Keratinocyte (primary cell): Measurements from ENCODE around the gene ARHGAP24. TPM values are rescaled to one million over a fixed set of nuclear protein-coding genes. Genes with fewer than 3 reads are reported as not detected.

Experiments used
- DNase-seq: peaks from one replicate; pipeline ENCODE4 v3.0.0-alpha.2; 2011; ENCODE audit warnings: low read depth, missing footprints, low spot score
- FAIRE-seq: peaks from 2 replicates; lab custom pipeline; 2011; peaks lifted over from hg19 to GRCh38; lab: Jason Lieb, UNC
- H2AFZ ChIP-seq: 2 replicates; pipeline ENCODE4 v1.6.0; 2012; ENCODE audit warnings: low read length, control low read depth, inconsistent platforms; ENCODE audit not compliant: control insufficient read depth
- H3K27ac ChIP-seq: 2 replicates; pipeline ENCODE4 v1.5.1; 2011; ENCODE audit warnings: low read length; ENCODE audit not compliant: control insufficient read depth, insufficient read depth
- H3K27me3 ChIP-seq: 3 replicates; pipeline ENCODE4 v1.6.0; 2011; ENCODE audit warnings: low read length; ENCODE audit not compliant: control insufficient read depth, insufficient read depth; ENCODE audit errors: extremely low read depth
- H3K36me3 ChIP-seq, 2 experiments: 2 replicates in 1 of 2; 3 replicates in 1 of 2; pipeline ENCODE4 v1.5.1; 2011; ENCODE audit warnings: low read length in 2 of 2, mild to moderate bottlenecking in 1 of 2; ENCODE audit not compliant: control insufficient read depth in 2 of 2, insufficient read depth in 2 of 2; ENCODE audit errors: extremely low read depth in 1 of 2
- H3K4me1 ChIP-seq: 3 replicates; pipeline ENCODE4 v1.5.1; 2011; ENCODE audit warnings: low read length; ENCODE audit not compliant: control insufficient read depth, insufficient read depth; ENCODE audit errors: extremely low read depth
- H3K4me2 ChIP-seq: 3 replicates; pipeline ENCODE4 v1.6.0; 2011; ENCODE audit warnings: low read depth, low read length; ENCODE audit not compliant: control insufficient read depth, insufficient read depth; ENCODE audit errors: extremely low read depth
- H3K4me3 ChIP-seq, 3 experiments: fragments of 200-600 bp in 1 of 3; sonication (generic) in 1 of 3; 2 replicates in 2 of 3; 3 replicates in 1 of 3; pipeline ENCODE4 v1.5.1; 2011 to 2016; ENCODE audit warnings: low read length in 3 of 3, mild to moderate bottlenecking in 3 of 3, control low read depth in 2 of 3, inconsistent platforms in 1 of 3, low read depth in 1 of 3, mixed read lengths in 1 of 3, mixed run types in 1 of 3, moderate library complexity in 1 of 3; ENCODE audit not compliant: control insufficient read depth in 2 of 3, insufficient read depth in 2 of 3; ENCODE audit errors: extremely low read depth in 1 of 3
- H3K79me2 ChIP-seq: 2 replicates; pipeline ENCODE4 v1.6.0; 2012; ENCODE audit warnings: low read length; ENCODE audit not compliant: control insufficient read depth, insufficient read depth
- H3K9ac ChIP-seq: 3 replicates; pipeline ENCODE4 v1.6.0; 2011; ENCODE audit warnings: low read length; ENCODE audit not compliant: control insufficient read depth, insufficient read depth; ENCODE audit errors: extremely low read depth
- H3K9me1 ChIP-seq: 3 replicates; pipeline ENCODE4 v1.6.0; 2011; ENCODE audit warnings: low read length; ENCODE audit not compliant: control insufficient read depth, insufficient read depth; ENCODE audit errors: extremely low read depth
- H3K9me3 ChIP-seq: 2 replicates; pipeline ENCODE4 v1.5.1; 2012; ENCODE audit warnings: low read depth, low read length; ENCODE audit not compliant: control insufficient read depth
- H4K20me1 ChIP-seq: 3 replicates; pipeline ENCODE4 v1.6.0; 2011; ENCODE audit warnings: low read length; ENCODE audit not compliant: control insufficient read depth, insufficient read depth; ENCODE audit errors: extremely low read depth
- EZH2 ChIP-seq: IDR thresholded peaks from one replicate; pipeline ENCODE4 v1.6.1; 2012; ENCODE audit warnings: inconsistent platforms, mild to moderate bottlenecking, low read length, moderate library complexity
- dilution Hi-C: fragments of 300-500 bp; cut with MboI; formaldehyde crosslinking; loops from one replicate; pipeline ENCODE4 v1.7.0; 2020; ENCODE audit warnings: low sequenced_read_pairs; ENCODE audit not compliant: extremely low pct_ligation_motif_present
- polyA plus RNA-seq, 5 experiments: library from polyadenylated mRNA; depleted of rRNA in 3 of 5; stranded (reverse) in 3 of 5; stranded (forward) in 1 of 5; unstranded in 1 of 5; fragments of >200 nt; gene quantifications; 1 replicate in 1 of 5; 2 replicates in 3 of 5; 3 replicates in 1 of 5; pipeline versions ENCODE4 v1.2.1 to v1.2.3, GENCODE V29; 2011 to 2012; ENCODE audit warnings: missing spikeins in 2 of 5, low read depth in 1 of 5, low replicate concordance in 1 of 5
- TF ChIP-seq, protein P1 (sequence below), 3 experiments: IDR thresholded peaks in 1 of 3; conservative IDR thresholded peaks in 1 of 3; optimal IDR thresholded peaks in 1 of 3; 2 replicates in 2 of 3; 3 replicates in 1 of 3; pipeline versions ENCODE3 to v1.5.1; 2011; ENCODE audit warnings: low read length in 3 of 3, mild to moderate bottlenecking in 3 of 3, moderate library complexity in 2 of 3, control low read depth in 1 of 3, inconsistent platforms in 1 of 3; ENCODE audit not compliant: insufficient read depth in 2 of 3; ENCODE audit errors: extremely low read depth in 1 of 3

Gene ARHGAP24
- polyA plus RNA-seq, 1 donor (not counting 4 experiments of a cell fraction or from before 2014, with no cell fraction given) = 0.87 TPM

DNA sequence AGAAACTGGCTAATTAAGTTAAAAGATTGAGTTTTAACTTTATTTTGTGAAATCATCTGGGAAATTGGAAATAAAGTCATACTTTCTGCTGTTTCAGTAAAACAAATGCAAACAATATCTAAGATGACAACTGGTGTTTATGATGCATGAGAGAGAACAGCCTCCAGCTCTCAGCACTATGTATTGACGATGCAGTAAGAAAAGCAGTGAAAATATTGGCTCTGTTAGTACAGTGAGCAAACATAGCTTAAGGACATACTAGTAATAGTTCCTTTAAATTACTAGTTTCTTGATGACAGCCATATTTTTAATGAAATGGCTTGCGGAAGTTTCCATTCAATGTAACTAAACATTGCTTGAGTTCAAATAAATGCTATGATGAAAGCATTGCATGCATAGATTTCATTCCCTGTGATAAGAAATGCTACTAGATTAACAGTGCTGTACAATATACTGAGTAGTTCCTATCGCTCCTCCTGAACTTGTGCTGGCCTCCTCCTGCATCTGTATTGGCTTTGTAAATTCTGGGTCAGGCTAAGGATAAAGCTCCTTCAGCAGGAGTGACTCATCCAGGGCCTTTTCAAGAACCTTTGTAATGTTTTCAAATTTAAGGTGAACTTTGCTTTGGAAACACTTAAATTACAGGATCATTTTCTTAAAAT, 11.6 kb downstream of the ARHGAP24 start:
- no peaks in the 10 kb centered on the region for H3K4me1 ChIP-seq
- H3K27me3 ChIP-seq = no peaks in the 10 kb centered on the region
- no peak for DNase-seq
- H3K9ac ChIP-seq = no peak overlapping the region
- H3K9me1 ChIP-seq = peaks cover 3% of the 10 kb centered on the region
- FAIRE-seq = no peak
- TF ChIP-seq, protein P1, sequence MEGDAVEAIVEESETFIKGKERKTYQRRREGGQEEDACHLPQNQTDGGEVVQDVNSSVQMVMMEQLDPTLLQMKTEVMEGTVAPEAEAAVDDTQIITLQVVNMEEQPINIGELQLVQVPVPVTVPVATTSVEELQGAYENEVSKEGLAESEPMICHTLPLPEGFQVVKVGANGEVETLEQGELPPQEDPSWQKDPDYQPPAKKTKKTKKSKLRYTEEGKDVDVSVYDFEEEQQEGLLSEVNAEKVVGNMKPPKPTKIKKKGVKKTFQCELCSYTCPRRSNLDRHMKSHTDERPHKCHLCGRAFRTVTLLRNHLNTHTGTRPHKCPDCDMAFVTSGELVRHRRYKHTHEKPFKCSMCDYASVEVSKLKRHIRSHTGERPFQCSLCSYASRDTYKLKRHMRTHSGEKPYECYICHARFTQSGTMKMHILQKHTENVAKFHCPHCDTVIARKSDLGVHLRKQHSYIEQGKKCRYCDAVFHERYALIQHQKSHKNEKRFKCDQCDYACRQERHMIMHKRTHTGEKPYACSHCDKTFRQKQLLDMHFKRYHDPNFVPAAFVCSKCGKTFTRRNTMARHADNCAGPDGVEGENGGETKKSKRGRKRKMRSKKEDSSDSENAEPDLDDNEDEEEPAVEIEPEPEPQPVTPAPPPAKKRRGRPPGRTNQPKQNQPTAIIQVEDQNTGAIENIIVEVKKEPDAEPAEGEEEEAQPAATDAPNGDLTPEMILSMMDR (optimal IDR thresholded peaks at IDR 0.05 in 1 of 3, IDR thresholded peaks at IDR 0.05 in 1 of 3, conservative IDR thresholded peaks at IDR 0.05 in 1 of 3; ENCODE audit: extremely low read depth in 1 of 3, insufficient read depth in 2 of 3, low read length in 3 of 3) = no peak
- TF ChIP-seq EZH2 = no peak
- dilution Hi-C loops = no loop called here
- H3K9me3 ChIP-seq = no peaks in the 10 kb centered on the region
- H4K20me1 ChIP-seq = no peaks in the 10 kb centered on the region
- H3K36me3 ChIP-seq = no peaks in the 10 kb centered on the region
- H3K4me3 ChIP-seq = no peak overlapping the region
- no peaks in the 10 kb centered on the region for H3K79me2 ChIP-seq
- no peak overlapping the region for H2AFZ ChIP-seq
- H3K4me2 ChIP-seq = no peak overlapping the region
- no peak overlapping the region for H3K27ac ChIP-seq

DNA sequence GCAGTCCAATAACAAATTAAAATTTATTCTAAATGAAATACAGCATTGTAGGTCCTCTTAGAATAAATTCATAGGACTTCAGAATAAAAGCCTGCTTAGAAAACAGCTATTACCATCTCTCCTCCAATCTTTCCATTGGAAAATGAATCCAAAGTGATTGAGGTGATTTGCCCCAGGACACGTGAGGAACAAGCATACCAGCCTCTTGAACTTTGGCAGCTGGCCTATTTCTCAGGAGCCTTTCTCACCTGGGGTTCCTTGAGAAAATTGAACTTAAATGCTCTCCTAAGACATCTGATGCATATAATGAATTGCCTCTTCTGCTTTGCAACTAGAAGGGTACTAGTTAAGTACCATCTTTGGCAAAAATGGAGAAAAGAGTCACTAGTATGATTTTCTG, 13.5 kb downstream of the ARHGAP24 start:
- H3K9me1 ChIP-seq = peaks cover 3% of the 10 kb centered on the region
- dilution Hi-C loops = no loop called here
- no peak for FAIRE-seq

More for the DNA sequence above, 13.5 kb downstream of the ARHGAP24 start:
- Histone ChIP-seq H3K79me2 (no peaks in the 10 kb centered on the region), H3K27me3 (no peaks in the 10 kb centered on the region), H3K4me1 (no peaks in the 10 kb centered on the region), H3K4me3 (no peak overlapping the region), H3K9me3 (no peaks in the 10 kb centered on the region), H2AFZ (no peak overlapping the region), H4K20me1 (no peaks in the 10 kb centered on the region), H3K27ac (no peak overlapping the region), H3K9ac (no peak overlapping the region), H3K36me3 (no peaks in the 10 kb centered on the region), H3K4me2 (no peak overlapping the region)
- DNase-seq = no peak
- TF ChIP-seq, protein P1 (optimal IDR thresholded peaks at IDR 0.05 in 1 of 3, IDR thresholded peaks at IDR 0.05 in 1 of 3, conservative IDR thresholded peaks at IDR 0.05 in 1 of 3; ENCODE audit: extremely low read depth in 1 of 3, insufficient read depth in 2 of 3, low read length in 3 of 3) = no peak
- TF ChIP-seq EZH2 = no peak
